HepG2 (cell line): ENCODE measurements around the gene CENPP.

Experiments
- EZH2 ChIP-seq: conservative IDR thresholded peaks from 2 replicates; pipeline ENCODE4 v1.6.1; 2012; ENCODE audit warnings: mild to moderate bottlenecking, low read depth, low read length, moderate library complexity
- ZNF782 ChIP-seq: sonication (generic); formaldehyde crosslinking; IDR thresholded peaks from 2 replicates; pipeline ENCODE4 v1.4.0; 2020; ENCODE audit warnings: missing genetic modification reagents, mild to moderate bottlenecking, borderline replicate concordance
- ZSCAN29 ChIP-seq: sonication (generic); formaldehyde crosslinking; conservative IDR thresholded peaks from 2 replicates; pipeline ENCODE4 v1.4.0; 2020; ENCODE audit warnings: mild to moderate bottlenecking, missing genetic modification reagents
- TF ChIP-seq, protein P1 (sequence below), 2 experiments: IDR thresholded peaks; 2 replicates each; pipeline ENCODE4 v1.6.1; 2011 to 2012; ENCODE audit warnings: low read length in 2 of 2, borderline replicate concordance in 1 of 2, low read depth in 1 of 2, mild to moderate bottlenecking in 1 of 2, moderate library complexity in 1 of 2
- TF ChIP-seq, protein P2 (sequence below): IDR thresholded peaks from 2 replicates; pipeline ENCODE4 v1.6.1; 2012; ENCODE audit warnings: inconsistent platforms

- TF ChIP-seq, protein P1, sequence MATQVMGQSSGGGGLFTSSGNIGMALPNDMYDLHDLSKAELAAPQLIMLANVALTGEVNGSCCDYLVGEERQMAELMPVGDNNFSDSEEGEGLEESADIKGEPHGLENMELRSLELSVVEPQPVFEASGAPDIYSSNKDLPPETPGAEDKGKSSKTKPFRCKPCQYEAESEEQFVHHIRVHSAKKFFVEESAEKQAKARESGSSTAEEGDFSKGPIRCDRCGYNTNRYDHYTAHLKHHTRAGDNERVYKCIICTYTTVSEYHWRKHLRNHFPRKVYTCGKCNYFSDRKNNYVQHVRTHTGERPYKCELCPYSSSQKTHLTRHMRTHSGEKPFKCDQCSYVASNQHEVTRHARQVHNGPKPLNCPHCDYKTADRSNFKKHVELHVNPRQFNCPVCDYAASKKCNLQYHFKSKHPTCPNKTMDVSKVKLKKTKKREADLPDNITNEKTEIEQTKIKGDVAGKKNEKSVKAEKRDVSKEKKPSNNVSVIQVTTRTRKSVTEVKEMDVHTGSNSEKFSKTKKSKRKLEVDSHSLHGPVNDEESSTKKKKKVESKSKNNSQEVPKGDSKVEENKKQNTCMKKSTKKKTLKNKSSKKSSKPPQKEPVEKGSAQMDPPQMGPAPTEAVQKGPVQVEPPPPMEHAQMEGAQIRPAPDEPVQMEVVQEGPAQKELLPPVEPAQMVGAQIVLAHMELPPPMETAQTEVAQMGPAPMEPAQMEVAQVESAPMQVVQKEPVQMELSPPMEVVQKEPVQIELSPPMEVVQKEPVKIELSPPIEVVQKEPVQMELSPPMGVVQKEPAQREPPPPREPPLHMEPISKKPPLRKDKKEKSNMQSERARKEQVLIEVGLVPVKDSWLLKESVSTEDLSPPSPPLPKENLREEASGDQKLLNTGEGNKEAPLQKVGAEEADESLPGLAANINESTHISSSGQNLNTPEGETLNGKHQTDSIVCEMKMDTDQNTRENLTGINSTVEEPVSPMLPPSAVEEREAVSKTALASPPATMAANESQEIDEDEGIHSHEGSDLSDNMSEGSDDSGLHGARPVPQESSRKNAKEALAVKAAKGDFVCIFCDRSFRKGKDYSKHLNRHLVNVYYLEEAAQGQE (IDR thresholded peaks at IDR 0.05; ENCODE audit: borderline replicate concordance in 1 of 2, low read depth in 1 of 2, low read length in 2 of 2) = no peak
- TF ChIP-seq ZSCAN29 = no peak
- TF ChIP-seq, protein P2, sequence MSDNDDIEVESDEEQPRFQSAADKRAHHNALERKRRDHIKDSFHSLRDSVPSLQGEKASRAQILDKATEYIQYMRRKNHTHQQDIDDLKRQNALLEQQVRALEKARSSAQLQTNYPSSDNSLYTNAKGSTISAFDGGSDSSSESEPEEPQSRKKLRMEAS = no peak
- TF ChIP-seq EZH2 = no peak
- no peak for TF ChIP-seq ZNF782 (CRISPR knock-in tag)
Observed at GRCh38 chr9:92291577-92291976, 34.2 kb upstream of the CENPP start.
